Activated CD4-positive, alpha-beta memory T cell treated with anti-CD3 and anti-CD28 coated beads, Interleukin-2, amount 10 ng/mL, durations not matched to agents 7 days and 5 days (primary cell): ENCODE results near the gene NOXA1. TPM values are rescaled to one million over a fixed set of nuclear protein-coding genes. Genes with fewer than 3 reads are reported as not detected.
"Not testable (repeated sequence)": the region's sequence is repeated elsewhere in the genome, so short reads cannot be mapped to it uniquely, and the experiment has no call there.

Source experiments
- CTCF ChIA-PET: fragments of 350-600 bp; sonication (Branson Sonifier 250); formaldehyde crosslinking; loops from one replicate; lab custom pipeline; 2021; ENCODE audit warnings: antibody characterized with exemption, inconsistent platforms; lab: Charles Lee
- POLR2A ChIA-PET: fragments of 350-600 bp; sonication (Branson Sonifier 250); formaldehyde crosslinking; loops from one replicate; lab custom pipeline; 2021; ENCODE audit warnings: antibody characterized with exemption; lab: Charles Lee
- DNase-seq: peaks from one replicate; pipeline ENCODE4 v3.0.0-alpha.2; 2020
- H3K27ac Mint-ChIP-seq: one replicate; pipeline ENCODE4 v1.8.0; 2021; ENCODE audit warnings: mild to moderate bottlenecking, mixed read lengths
- H3K27me3 Mint-ChIP-seq: one replicate; pipeline ENCODE4 v1.8.0; 2021; ENCODE audit warnings: mixed read lengths
- H3K36me3 Mint-ChIP-seq: one replicate; pipeline ENCODE4 v1.8.0; 2021; ENCODE audit warnings: low read depth, mixed read lengths
- H3K4me1 Mint-ChIP-seq: one replicate; pipeline ENCODE4 v1.8.0; 2021; ENCODE audit warnings: mixed read lengths
- H3K4me3 Mint-ChIP-seq: one replicate; pipeline ENCODE4 v1.8.0; 2021; ENCODE audit warnings: mild to moderate bottlenecking, mixed read lengths
- H3K9me3 Mint-ChIP-seq: one replicate; pipeline ENCODE4 v1.8.0; 2021; ENCODE audit warnings: mixed read lengths
- total RNA-seq, 2 experiments: library from RNA; stranded (reverse); gene quantifications; one replicate each; pipeline ENCODE4 v1.2.3, GENCODE V29; 2021

The NOXA1 gene
- total RNA-seq, 2 experiments from 2014 or later = 0.50 to 0.73 TPM

GRCh38 chr9:137405677-137406081, 17.5 kb upstream of the NOXA1 start:
- DNase-seq = no peak
- Mint-ChIP-seq H3K4me3 (no peak overlapping the region), H3K36me3 (no peaks in the 10 kb centered on the region), H3K9me3 (no peaks in the 10 kb centered on the region), H3K27ac (no peak overlapping the region), H3K27me3 (peaks cover 2% of the 10 kb centered on the region), H3K4me1 (peaks cover 13% of the 10 kb centered on the region)
- ChIA-PET CTCF (interaction anchor here (0.6 kb wide), 1 partner anchor 218 kb away, joined by 3 read pairs; no protein-coding TSS in a partner anchor), POLR2A (no interaction called here)

GRCh38 chr9:137406085-137406760, 17.0 kb upstream of the NOXA1 start:
- Mint-ChIP-seq H3K4me3 (no peak overlapping the region), H3K27ac (no peak overlapping the region), H3K9me3 (no peaks in the 10 kb centered on the region), H3K4me1 (peaks cover 16% of the 10 kb centered on the region), H3K27me3 (peaks cover 2% of the 10 kb centered on the region), H3K36me3 (no peaks in the 10 kb centered on the region)
- CTCF ChIA-PET = interaction anchor here (0.6 kb wide), 1 partner anchor 219 kb away, joined by 3 read pairs; no protein-coding TSS in a partner anchor
- no peak for DNase-seq
- POLR2A ChIA-PET = no interaction called here

- Mint-ChIP-seq H3K27me3 (peaks cover 2% of the 10 kb centered on the region), H3K4me1 (peaks cover 21% of the 10 kb centered on the region), H3K27ac (no peak overlapping the region), H3K4me3 (no peak overlapping the region), H3K9me3 (no peaks in the 10 kb centered on the region), H3K36me3 (no peaks in the 10 kb centered on the region)
- DNase-seq = peak; percentile 73
- CTCF ChIA-PET = interaction anchor here (1.8 kb wide), 1 partner anchor 105 kb away, joined by 4 read pairs; the partner anchor contains the start of gene NRARP
- POLR2A ChIA-PET = no interaction called here
Measured at GRCh38 chr9:137406876-137407589, 16.2 kb upstream of the NOXA1 start.

GRCh38 chr9:137407590-137408300, 15.4 kb upstream of the NOXA1 start:
- Mint-ChIP-seq H3K27me3 (peaks cover 2% of the 10 kb centered on the region), H3K9me3 (no peaks in the 10 kb centered on the region), H3K27ac (no peak overlapping the region), H3K36me3 (no peaks in the 10 kb centered on the region), H3K4me1 (peaks cover 19% of the 10 kb centered on the region), H3K4me3 (no peak overlapping the region)
- DNase-seq = no peak
- ChIA-PET POLR2A (no interaction called here), CTCF (interaction anchor here (0.7 to 1.8 kb wide), 3 partner anchors 106 to 487 kb away, joined by 3 to 4 read pairs (median 3); partner anchors contain the start of genes NRARP and TOR4A)

GRCh38 chr9:137408651-137409405, 14.4 kb upstream of the NOXA1 start:
- CTCF ChIA-PET = interaction anchor here (0.7 to 1.8 kb wide), 2 partner anchors 107 to 488 kb away, joined by 3 to 4 read pairs; partner anchors contain the start of gene NRARP
- no peak for DNase-seq
- POLR2A ChIA-PET = no interaction called here
- Mint-ChIP-seq H3K9me3 (no peaks in the 10 kb centered on the region), H3K36me3 (no peaks in the 10 kb centered on the region), H3K27ac (no peak overlapping the region), H3K4me1 (peaks cover 22% of the 10 kb centered on the region), H3K27me3 (peaks cover 2% of the 10 kb centered on the region), H3K4me3 (no peak overlapping the region)

- Mint-ChIP-seq H3K9me3 (no peaks in the 10 kb centered on the region), H3K27me3 (peaks cover 2% of the 10 kb centered on the region)
- POLR2A ChIA-PET = no interaction called here
Measured at GRCh38 chr9:137409515-137409914, 13.7 kb upstream of the NOXA1 start.

GRCh38 chr9:137410236-137410890, 12.8 kb upstream of the NOXA1 start:
- peaks cover 27% of the 10 kb centered on the region for H3K4me1 Mint-ChIP-seq
- DNase-seq, H3K36me3 Mint-ChIP-seq, H3K27me3 Mint-ChIP-seq, H3K27ac Mint-ChIP-seq, H3K9me3 Mint-ChIP-seq, H3K4me3 Mint-ChIP-seq, POLR2A ChIA-PET: not testable (repeated sequence)
- CTCF ChIA-PET = interaction anchor here (1.4 kb wide), 1 partner anchor 108 kb away, joined by 4 read pairs; the partner anchor contains the start of gene NRARP

More at GRCh38 chr9:137409515-137409914, 13.7 kb upstream of the NOXA1 start:
- Mint-ChIP-seq H3K36me3 (no peaks in the 10 kb centered on the region), H3K4me1 (peaks cover 26% of the 10 kb centered on the region), H3K27ac (no peak overlapping the region), H3K4me3 (no peak overlapping the region)
- CTCF ChIA-PET = interaction anchor here (1.4 kb wide), 1 partner anchor 108 kb away, joined by 4 read pairs; the partner anchor contains the start of gene NRARP
- DNase-seq = no peak

- no peak for DNase-seq
- ChIA-PET CTCF (interaction anchor here (0.8 to 1.4 kb wide), 2 partner anchors 12 to 109 kb away, joined by 3 to 4 read pairs; partner anchors contain the start of genes EXD3, NOXA1 and NRARP), POLR2A (interaction anchor here (0.8 kb wide), 1 partner anchor 12 kb away, joined by 3 read pairs; the partner anchor contains the start of genes EXD3 and NOXA1)
- H3K36me3 Mint-ChIP-seq = no peaks in the 10 kb centered on the region
- H3K27ac Mint-ChIP-seq = no peak overlapping the region
- no peaks in the 10 kb centered on the region for H3K27me3 Mint-ChIP-seq
- no peaks in the 10 kb centered on the region for H3K9me3 Mint-ChIP-seq
- H3K4me3 Mint-ChIP-seq = no peak overlapping the region
- peaks cover 25% of the 10 kb centered on the region for H3K4me1 Mint-ChIP-seq
Measured at GRCh38 chr9:137410891-137411249, 12.3 kb upstream of the NOXA1 start.

- Mint-ChIP-seq H3K27me3 (no peaks in the 10 kb centered on the region), H3K9me3 (no peaks in the 10 kb centered on the region), H3K4me1 (peaks cover 23% of the 10 kb centered on the region), H3K4me3 (peak overlapping the region; percentile 24), H3K36me3 (no peaks in the 10 kb centered on the region), H3K27ac (no peak overlapping the region)
- CTCF ChIA-PET = interaction anchor here (0.8 kb wide), 1 partner anchor 12 kb away, joined by 3 read pairs; the partner anchor contains the start of genes EXD3 and NOXA1
- POLR2A ChIA-PET = interaction anchor here (0.8 kb wide), 1 partner anchor 12 kb away, joined by 3 read pairs; the partner anchor contains the start of genes EXD3 and NOXA1
- DNase-seq = no peak
Measured at GRCh38 chr9:137411260-137411644, 11.9 kb upstream of the NOXA1 start.

GRCh38 chr9:137411645-137412380, 11.4 kb upstream of the NOXA1 start:
- ChIA-PET POLR2A (interaction anchor here (0.8 to 1.6 kb wide), 2 partner anchors 11 kb away, joined by 3 to 5 read pairs; partner anchors contain the start of genes EXD3 and NOXA1), CTCF (interaction anchor here (0.8 kb wide), 1 partner anchor 11 kb away, joined by 3 read pairs; the partner anchor contains the start of genes EXD3 and NOXA1)
- no peak overlapping the region for H3K4me3 Mint-ChIP-seq
- no peak overlapping the region for H3K27ac Mint-ChIP-seq
- no peaks in the 10 kb centered on the region for H3K36me3 Mint-ChIP-seq
- H3K9me3 Mint-ChIP-seq = no peaks in the 10 kb centered on the region
- H3K4me1 Mint-ChIP-seq = peaks cover 23% of the 10 kb centered on the region
- peak; percentile 66 for DNase-seq
- H3K27me3 Mint-ChIP-seq = no peaks in the 10 kb centered on the region

- ChIA-PET CTCF (no interaction called here), POLR2A (interaction anchor here (1.6 kb wide), 1 partner anchor 10 kb away, joined by 5 read pairs; the partner anchor contains the start of gene EXD3)
- Mint-ChIP-seq H3K4me1 (peaks cover 23% of the 10 kb centered on the region), H3K4me3 (no peak overlapping the region), H3K27ac (no peak overlapping the region), H3K27me3 (no peaks in the 10 kb centered on the region), H3K36me3 (no peaks in the 10 kb centered on the region), H3K9me3 (no peaks in the 10 kb centered on the region)
- DNase-seq = no peak
Measured at GRCh38 chr9:137412431-137412830, 10.8 kb upstream of the NOXA1 start.
